ENCODE measurements around the gene MT1G.

Gene MT1G

GRCh38 chr16:56634715-56635440 lies 33.0 kb downstream of the MT1G start:
- DNase-seq (ENCODE audit: low read depth), result no peak
- H3K4me3 ChIP-seq (ENCODE audit: control insufficient read depth, low read depth, low read length), result no peak overlapping the region
- TF ChIP-seq CTCF (IDR thresholded peaks at IDR 0.05; ENCODE audit: control insufficient read depth, insufficient read depth, low read depth, low read length, missing control alignments), result no peak

GRCh38 chr16:56633535-56633934 lies 34.3 kb downstream of the MT1G start:
- H3K4me3 ChIP-seq (ENCODE audit: control insufficient read depth, low read depth, low read length), result no peak overlapping the region
- TF ChIP-seq CTCF (IDR thresholded peaks at IDR 0.05; ENCODE audit: control insufficient read depth, insufficient read depth, low read depth, low read length, missing control alignments), result no peak
- DNase-seq (ENCODE audit: low read depth), result no peak

- DNase-seq (ENCODE audit: low read depth), result no peak
- H3K4me3 ChIP-seq (ENCODE audit: control insufficient read depth, low read depth, low read length), result peak overlapping the region; percentile 50
- no peak for TF ChIP-seq CTCF (IDR thresholded peaks at IDR 0.05; ENCODE audit: control insufficient read depth, insufficient read depth, low read depth, low read length, missing control alignments)
These were observed 35.0 kb downstream of the MT1G start for GRCh38 chr16:56632848-56633365.

GRCh38 chr16:56632156-56632847 lies 35.6 kb downstream of the MT1G start, which contains the start of gene MT1M:
TSS of gene MT1M (plus strand) at chr16:56632659. CDS start at chr16:56632732, 73 bp downstream.
- no peak for DNase-seq (ENCODE audit: low read depth)
- H3K4me3 ChIP-seq (ENCODE audit: control insufficient read depth, low read depth, low read length), result peak within 1 kb of the TSS; percentile 50
- no peak for TF ChIP-seq CTCF (IDR thresholded peaks at IDR 0.05; ENCODE audit: control insufficient read depth, insufficient read depth, low read depth, low read length, missing control alignments)

- peak overlapping the region; percentile 50 for H3K4me3 ChIP-seq (ENCODE audit: control insufficient read depth, low read depth, low read length)
- DNase-seq (ENCODE audit: low read depth), result no peak
- no peak for TF ChIP-seq CTCF (IDR thresholded peaks at IDR 0.05; ENCODE audit: control insufficient read depth, insufficient read depth, low read depth, low read length, missing control alignments)
These were observed 36.1 kb downstream of the MT1G start for GRCh38 chr16:56631832-56632155.

- no peak overlapping the region for H3K4me3 ChIP-seq (ENCODE audit: control insufficient read depth, low read depth, low read length)
- no peak for DNase-seq (ENCODE audit: low read depth)
- TF ChIP-seq CTCF (IDR thresholded peaks at IDR 0.05; ENCODE audit: control insufficient read depth, insufficient read depth, low read depth, low read length, missing control alignments), result no peak
These were observed 36.7 kb downstream of the MT1G start for GRCh38 chr16:56631197-56631596.
